DOHH2 (cell line): ENCODE data around the gene ZMIZ1.

Source experiments
- H3F3A ChIP-seq: fragments of 200-600 bp; sonication (generic), shearing (Covaris generic); 2 replicates; pipeline ENCODE4 v1.6.0; 2016; ENCODE audit warnings: antibody characterized with exemption, mild to moderate bottlenecking; ENCODE audit not compliant: control insufficient read depth, insufficient read depth
- H3K27ac ChIP-seq: fragments of 200-600 bp; sonication (generic); 2 replicates; pipeline ENCODE4 v1.5.1; 2014; ENCODE audit warnings: low read depth, mild to moderate bottlenecking, low read length, moderate library complexity
- H3K27me3 ChIP-seq: fragments of 200-600 bp; sonication (generic); 2 replicates; pipeline ENCODE4 v1.6.1; 2014; ENCODE audit warnings: mild to moderate bottlenecking, low read length, mixed read lengths; ENCODE audit not compliant: control insufficient read depth
- H3K36me3 ChIP-seq: fragments of 200-600 bp; sonication (generic); 2 replicates; pipeline ENCODE4 v1.6.1; 2014; ENCODE audit warnings: mild to moderate bottlenecking, low read length, moderate library complexity, mixed read lengths; ENCODE audit not compliant: control insufficient read depth
- H3K4me1 ChIP-seq: fragments of 200-600 bp; sonication (generic); 2 replicates; pipeline ENCODE4 v1.6.1; 2014; ENCODE audit warnings: mild to moderate bottlenecking, low read length, mixed read lengths; ENCODE audit not compliant: control insufficient read depth
- H3K4me2 ChIP-seq: fragments of 200-600 bp; sonication (generic); 2 replicates; pipeline ENCODE4 v1.6.0; 2014; ENCODE audit warnings: mild to moderate bottlenecking, low read length, moderate library complexity
- H3K4me3 ChIP-seq: fragments of 200-600 bp; sonication (generic); 2 replicates; pipeline ENCODE4 v1.5.1; 2014; ENCODE audit warnings: mild to moderate bottlenecking, low read length, mixed read lengths
- H3K79me2 ChIP-seq: fragments of 200-600 bp; sonication (generic); 2 replicates; pipeline ENCODE4 v1.6.1; 2014; ENCODE audit warnings: mild to moderate bottlenecking, low read length, mixed read lengths; ENCODE audit not compliant: control insufficient read depth
- H3K9me2 ChIP-seq: fragments of 200-600 bp; sonication (generic); replicated peaks from 2 replicates; pipeline ENCODE4 v1.6.1; 2014; ENCODE audit warnings: mild to moderate bottlenecking, low read length, mixed read lengths; ENCODE audit not compliant: control insufficient read depth
- H3K9me3 ChIP-seq: fragments of 200-600 bp; sonication (generic); 2 replicates; pipeline ENCODE4 v1.6.1; 2014; ENCODE audit warnings: antibody characterized with exemption, low read length, mixed read lengths; ENCODE audit not compliant: control insufficient read depth, insufficient read depth
- H4K20me1 ChIP-seq: fragments of 200-600 bp; sonication (generic); 2 replicates; pipeline ENCODE4 v1.6.0; 2014; ENCODE audit warnings: low read depth, mild to moderate bottlenecking, antibody characterized with exemption, low read length, moderate library complexity; ENCODE audit not compliant: control insufficient read depth, insufficient read depth
- CTCF ChIP-seq: fragments of 200-600 bp; sonication (generic); IDR thresholded peaks from one replicate; pipeline ENCODE4 v1.5.1; 2014; ENCODE audit warnings: antibody characterized with exemption, mild to moderate bottlenecking, low read depth, low read length; ENCODE audit not compliant: poor library complexity, severe bottlenecking
- EZH2phosphoT487 ChIP-seq: fragments of 200-600 bp; sonication (generic); IDR thresholded peaks from 2 replicates; pipeline ENCODE4 v1.6.1; 2017; ENCODE audit warnings: borderline replicate concordance, mild to moderate bottlenecking, antibody characterized with exemption, low read length, moderate library complexity, mixed read lengths

The ZMIZ1 gene

DNA sequence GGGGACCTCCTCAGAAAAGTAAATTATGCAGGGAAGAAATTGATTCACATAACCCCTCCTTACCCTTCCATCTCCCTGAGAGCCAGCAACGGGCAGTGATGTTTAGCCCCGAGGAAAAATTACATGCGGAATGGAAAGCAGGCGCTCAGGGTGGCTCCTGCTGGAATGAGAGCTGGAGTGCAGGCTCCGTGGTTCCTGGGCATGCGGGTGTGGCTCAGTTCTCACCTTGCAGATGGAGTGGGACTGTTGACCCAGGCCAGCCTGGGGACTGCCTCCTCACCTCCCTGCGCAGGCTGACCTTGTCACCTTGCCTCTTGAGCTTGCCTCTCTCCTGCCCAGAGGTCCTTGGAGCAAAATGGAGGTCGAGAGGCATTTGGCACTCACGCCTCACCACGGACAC, 195.2 kb downstream of the ZMIZ1 start:
- Histone ChIP-seq H4K20me1 (peaks cover 23% of the 10 kb centered on the region), H3F3A (no peaks in the 10 kb centered on the region), H3K4me3 (no peak overlapping the region), H3K27ac (no peak overlapping the region), H3K4me1 (peaks cover 38% of the 10 kb centered on the region), H3K27me3 (no peaks in the 10 kb centered on the region), H3K4me2 (no peak overlapping the region), H3K9me3 (no peaks in the 10 kb centered on the region), H3K36me3 (no peaks in the 10 kb centered on the region), H3K9me2 (no peaks in the 10 kb centered on the region), H3K79me2 (peaks cover 85% of the 10 kb centered on the region)
- no peak for TF ChIP-seq EZH2phosphoT487

DNA sequence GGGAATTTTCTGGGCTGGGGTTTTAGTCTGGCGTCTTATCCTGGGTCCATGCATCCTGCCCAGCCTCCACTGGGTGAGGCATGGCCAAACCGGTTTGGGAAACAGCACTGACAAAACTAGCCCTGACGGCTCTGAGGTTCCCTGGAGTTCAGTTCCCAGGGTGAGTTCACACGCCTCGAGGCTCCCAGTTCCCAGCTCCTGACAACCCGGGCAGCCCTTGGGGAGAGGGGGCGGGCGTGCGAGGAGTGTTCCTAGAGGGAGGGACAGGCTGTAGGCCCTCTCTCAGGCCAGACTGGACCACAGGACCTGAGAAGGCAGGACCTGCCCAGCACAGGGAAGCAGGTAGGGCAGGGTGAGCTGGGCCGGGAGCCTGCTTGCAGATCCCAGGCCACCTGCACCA, 196.2 kb downstream of the ZMIZ1 start:
- H3K4me2 ChIP-seq, result no peak overlapping the region
- no peaks in the 10 kb centered on the region for H3K36me3 ChIP-seq
- H3K27ac ChIP-seq, result no peak overlapping the region
- no peaks in the 10 kb centered on the region for H3K27me3 ChIP-seq
- H3K4me3 ChIP-seq, result no peak overlapping the region
- TF ChIP-seq CTCF (no peak), EZH2phosphoT487 (no peak)
- no peaks in the 10 kb centered on the region for H3F3A ChIP-seq
- H3K79me2 ChIP-seq, result peaks cover 87% of the 10 kb centered on the region
- H3K9me3 ChIP-seq, result no peaks in the 10 kb centered on the region
- H3K9me2 ChIP-seq, result no peaks in the 10 kb centered on the region
- H4K20me1 ChIP-seq, result peaks cover 23% of the 10 kb centered on the region
- H3K4me1 ChIP-seq, result peaks cover 38% of the 10 kb centered on the region

- Histone ChIP-seq H3K4me2 (peak overlapping the region; percentile 54), H3K4me3 (peak overlapping the region; percentile 22; the same call in 1 of the 2 replicates), H3K9me3 (no peaks in the 10 kb centered on the region), H3F3A (no peaks in the 10 kb centered on the region), H3K27me3 (no peaks in the 10 kb centered on the region), H3K79me2 (peaks cover 92% of the 10 kb centered on the region), H3K36me3 (no peaks in the 10 kb centered on the region), H3K27ac (no peak overlapping the region), H4K20me1 (peaks cover 26% of the 10 kb centered on the region), H3K4me1 (peaks cover 35% of the 10 kb centered on the region), H3K9me2 (no peaks in the 10 kb centered on the region)
- TF ChIP-seq EZH2phosphoT487 (no peak), CTCF (no peak)
Measured at GRCh38 chr10:79266084-79266483, 197.3 kb downstream of the ZMIZ1 start.

DNA sequence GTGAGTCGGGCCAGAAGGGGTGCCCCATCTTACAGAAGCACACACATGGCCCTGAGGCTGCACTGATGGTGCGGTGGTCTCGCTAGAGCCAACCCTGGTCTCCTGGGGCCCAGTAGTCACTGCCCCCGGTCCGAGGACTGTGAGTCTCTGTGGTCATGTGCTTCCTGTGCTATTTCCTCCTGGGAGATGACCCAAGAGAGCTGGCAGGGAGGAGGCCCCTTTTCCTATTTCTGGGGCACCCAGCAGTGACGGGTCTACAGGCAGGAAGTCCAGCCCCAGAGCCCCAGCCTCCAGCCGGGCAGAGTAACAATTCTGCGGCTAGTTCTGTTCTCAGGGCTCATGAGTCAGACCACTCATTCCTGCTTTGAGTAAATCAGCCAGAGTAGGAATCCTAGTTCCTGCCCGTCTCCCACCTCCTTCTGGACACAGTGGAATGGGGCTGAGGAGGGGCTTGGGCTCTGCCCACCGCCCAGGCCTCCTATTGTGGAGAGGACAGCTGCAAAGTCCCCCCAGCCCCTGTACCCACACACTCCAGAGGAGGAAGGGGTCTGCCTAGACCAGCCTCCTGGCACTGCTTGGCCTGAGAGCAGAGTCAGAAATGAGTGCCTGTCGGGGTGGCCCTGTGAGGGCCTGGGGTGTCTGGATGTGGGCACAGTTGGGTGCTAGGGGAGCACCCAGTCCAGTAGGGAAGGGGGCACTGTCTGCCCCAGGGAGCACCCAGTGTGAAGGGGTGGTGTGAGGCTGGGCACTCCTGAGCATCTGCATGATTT, 198.0 kb downstream of the ZMIZ1 start:
- peaks cover 92% of the 10 kb centered on the region for H3K79me2 ChIP-seq
- H3K4me2 ChIP-seq, result peak overlapping the region; percentile 54
- peak overlapping the region; percentile 22; the same call in 1 of the 2 replicates for H3K4me3 ChIP-seq
- no peaks in the 10 kb centered on the region for H3F3A ChIP-seq
- no peak overlapping the region for H3K27ac ChIP-seq
- peaks cover 28% of the 10 kb centered on the region for H3K4me1 ChIP-seq
- no peaks in the 10 kb centered on the region for H3K27me3 ChIP-seq
- H3K36me3 ChIP-seq, result no peaks in the 10 kb centered on the region
- no peaks in the 10 kb centered on the region for H3K9me3 ChIP-seq
- no peaks in the 10 kb centered on the region for H3K9me2 ChIP-seq
- no peak for TF ChIP-seq EZH2phosphoT487
- TF ChIP-seq CTCF, result no peak
- peaks cover 23% of the 10 kb centered on the region; the same call in 1 of the 2 replicates for H4K20me1 ChIP-seq
